Fibroblast of lung (primary cell): ENCODE measurements around the gene EOGT.

ENCODE experiments used
- EZH2 ChIP-seq: IDR thresholded peaks from 2 replicates; pipeline ENCODE4 v1.5.1; 2012; ENCODE audit warnings: low read length, control low read depth, mild to moderate bottlenecking; ENCODE audit errors: missing control alignments
- TF ChIP-seq, protein P1 (sequence below), 2 donors: IDR thresholded peaks in 1 of 2; conservative IDR thresholded peaks in 1 of 2; 1 replicate in 1 of 2; 2 replicates in 1 of 2; pipeline ENCODE4 v1.5.1; 2011 to 2012; ENCODE audit warnings: low read length in 2 of 2, control low read depth in 1 of 2, inconsistent platforms in 1 of 2, low read depth in 1 of 2, mild to moderate bottlenecking in 1 of 2

DNA sequence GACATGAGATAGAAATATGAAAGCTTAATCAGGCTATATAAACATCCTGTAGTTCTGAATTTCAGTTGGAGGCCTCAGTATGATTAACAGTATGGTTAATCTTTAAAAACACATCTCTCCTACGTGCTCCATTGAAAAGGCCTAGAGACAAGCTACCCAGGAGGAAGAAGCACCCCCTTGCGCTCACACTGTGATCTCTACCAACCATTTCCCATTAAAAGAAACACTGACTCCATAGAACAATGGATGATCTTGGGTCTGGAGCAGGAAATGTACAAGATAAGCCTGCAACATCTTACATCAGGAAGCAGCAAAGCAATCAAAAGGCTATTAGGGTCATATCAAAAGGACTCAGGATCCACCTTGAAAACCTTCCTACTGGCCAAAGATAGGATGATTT, 3.4 kb upstream of the EOGT start:
- no peak for TF ChIP-seq EZH2
- TF ChIP-seq, protein P1, sequence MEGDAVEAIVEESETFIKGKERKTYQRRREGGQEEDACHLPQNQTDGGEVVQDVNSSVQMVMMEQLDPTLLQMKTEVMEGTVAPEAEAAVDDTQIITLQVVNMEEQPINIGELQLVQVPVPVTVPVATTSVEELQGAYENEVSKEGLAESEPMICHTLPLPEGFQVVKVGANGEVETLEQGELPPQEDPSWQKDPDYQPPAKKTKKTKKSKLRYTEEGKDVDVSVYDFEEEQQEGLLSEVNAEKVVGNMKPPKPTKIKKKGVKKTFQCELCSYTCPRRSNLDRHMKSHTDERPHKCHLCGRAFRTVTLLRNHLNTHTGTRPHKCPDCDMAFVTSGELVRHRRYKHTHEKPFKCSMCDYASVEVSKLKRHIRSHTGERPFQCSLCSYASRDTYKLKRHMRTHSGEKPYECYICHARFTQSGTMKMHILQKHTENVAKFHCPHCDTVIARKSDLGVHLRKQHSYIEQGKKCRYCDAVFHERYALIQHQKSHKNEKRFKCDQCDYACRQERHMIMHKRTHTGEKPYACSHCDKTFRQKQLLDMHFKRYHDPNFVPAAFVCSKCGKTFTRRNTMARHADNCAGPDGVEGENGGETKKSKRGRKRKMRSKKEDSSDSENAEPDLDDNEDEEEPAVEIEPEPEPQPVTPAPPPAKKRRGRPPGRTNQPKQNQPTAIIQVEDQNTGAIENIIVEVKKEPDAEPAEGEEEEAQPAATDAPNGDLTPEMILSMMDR (conservative IDR thresholded peaks at IDR 0.05 in 1 of 2, IDR thresholded peaks at IDR 0.05 in 1 of 2; ENCODE audit: low read depth in 1 of 2, low read length in 2 of 2): no peak
